H1 (cell line): ENCODE results near the gene FAM181A. TPM values are rescaled to one million over a fixed set of nuclear protein-coding genes. Genes with fewer than 3 reads are reported as not detected.

ENCODE experiments used
- EP300 ChIP-seq, 2 experiments: IDR thresholded peaks; 1 replicate in 1 of 2; 2 replicates in 1 of 2; pipeline ENCODE4 v1.6.1; 2011 to 2012; ENCODE audit warnings: low read depth in 2 of 2, low read length in 2 of 2, mild to moderate bottlenecking in 2 of 2, borderline replicate concordance in 1 of 2, inconsistent platforms in 1 of 2, moderate library complexity in 1 of 2
- USF2 ChIP-seq: IDR thresholded peaks from 2 replicates; pipeline ENCODE4 v1.6.1; 2011; ENCODE audit warnings: low read length, improper control_type of control experiment
- polyA plus RNA-seq, 7 experiments: library from polyadenylated mRNA; depleted of rRNA in 3 of 7; stranded (reverse) in 5 of 7; unstranded in 2 of 7; fragments of >200 nt in 5 of 7; fragments of 200-250 nt in 2 of 7; gene quantifications; 1 replicate in 5 of 7; 2 replicates in 1 of 7; 4 replicates in 1 of 7; pipeline versions ENCODE4 v1.2.1 to v1.2.3, GENCODE V29; 2011 to 2013; ENCODE audit warnings: missing spikeins in 2 of 7, mixed read lengths in 2 of 7
- total RNA-seq: library from RNA; stranded (reverse); fragmentation: NEBNext Ultra II Directional; extraction: Animal tissue kit (Norgen Biotek cat#: 25700); gene quantifications from 2 replicates; pipeline ENCODE4 v1.2.1, GENCODE V29; 2021

FAM181A gene
- total and polyA plus RNA-seq, 2 of the 8 experiments (the other 6 are each of a cell fraction or from before 2014, with no cell fraction given): not detected

- TF ChIP-seq USF2 (no peak), EP300 (IDR thresholded peaks at IDR 0.05; ENCODE audit: borderline replicate concordance in 1 of 2, low read depth in 2 of 2, low read length in 2 of 2) (no peak)
- TF ChIP-seq, all 59 proteins: peak for 0
Observed at GRCh38 chr14:93888995-93889394, 38.1 kb upstream of the FAM181A start (continued).
